Panc1 (cell line): Measurements from ENCODE around the gene TMEM208.

Source experiments
- POLR2AphosphoS5 ChIP-seq: IDR thresholded peaks from 2 replicates; pipeline ENCODE4 v1.6.1; 2012; ENCODE audit warnings: mild to moderate bottlenecking, low read depth, low read length, moderate library complexity
- SIN3A ChIP-seq: IDR thresholded peaks from 2 replicates; pipeline ENCODE4 v1.6.1; 2012; ENCODE audit warnings: low read depth, mild to moderate bottlenecking, low read length, moderate library complexity, borderline replicate concordance; ENCODE audit not compliant: insufficient read depth
- TF ChIP-seq, protein P1 (sequence below): fragments of 450-650 bp; IDR thresholded peaks from 2 replicates; pipeline ENCODE4 v1.5.1; 2017; ENCODE audit warnings: mild to moderate bottlenecking
- TF ChIP-seq, protein P2 (sequence below), 2 experiments: IDR thresholded peaks; 2 replicates each; pipeline ENCODE4 v1.6.1; 2011 to 2012; ENCODE audit warnings: low read depth in 2 of 2, control low read depth in 1 of 2, low read length in 1 of 2, mild to moderate bottlenecking in 1 of 2, moderate library complexity in 1 of 2; ENCODE audit not compliant: insufficient read depth in 1 of 2

DNA sequence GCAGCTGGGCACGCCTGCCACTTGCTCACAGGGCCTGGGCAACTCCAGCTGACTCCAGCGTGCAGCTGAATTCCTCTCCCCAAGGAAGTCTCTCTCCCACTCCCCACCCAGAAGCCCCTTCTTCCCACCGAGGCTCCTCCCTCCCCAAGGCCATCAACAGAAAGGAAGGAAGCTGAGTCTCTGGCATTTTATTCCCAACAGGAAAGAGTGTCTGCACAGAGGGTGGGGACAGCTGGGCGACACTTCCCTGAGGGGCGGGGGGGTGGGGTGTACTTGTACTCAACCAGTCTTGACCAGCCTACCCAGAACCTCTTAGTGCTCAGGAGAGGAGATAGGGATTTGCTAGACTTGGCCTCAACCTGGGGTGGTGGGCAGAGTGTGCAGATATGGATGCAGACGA, 36.9 kb upstream of the TMEM208 start, which contains the start of gene EXOC3L1:
- TF ChIP-seq, protein P1, sequence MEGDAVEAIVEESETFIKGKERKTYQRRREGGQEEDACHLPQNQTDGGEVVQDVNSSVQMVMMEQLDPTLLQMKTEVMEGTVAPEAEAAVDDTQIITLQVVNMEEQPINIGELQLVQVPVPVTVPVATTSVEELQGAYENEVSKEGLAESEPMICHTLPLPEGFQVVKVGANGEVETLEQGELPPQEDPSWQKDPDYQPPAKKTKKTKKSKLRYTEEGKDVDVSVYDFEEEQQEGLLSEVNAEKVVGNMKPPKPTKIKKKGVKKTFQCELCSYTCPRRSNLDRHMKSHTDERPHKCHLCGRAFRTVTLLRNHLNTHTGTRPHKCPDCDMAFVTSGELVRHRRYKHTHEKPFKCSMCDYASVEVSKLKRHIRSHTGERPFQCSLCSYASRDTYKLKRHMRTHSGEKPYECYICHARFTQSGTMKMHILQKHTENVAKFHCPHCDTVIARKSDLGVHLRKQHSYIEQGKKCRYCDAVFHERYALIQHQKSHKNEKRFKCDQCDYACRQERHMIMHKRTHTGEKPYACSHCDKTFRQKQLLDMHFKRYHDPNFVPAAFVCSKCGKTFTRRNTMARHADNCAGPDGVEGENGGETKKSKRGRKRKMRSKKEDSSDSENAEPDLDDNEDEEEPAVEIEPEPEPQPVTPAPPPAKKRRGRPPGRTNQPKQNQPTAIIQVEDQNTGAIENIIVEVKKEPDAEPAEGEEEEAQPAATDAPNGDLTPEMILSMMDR = no peak
- TF ChIP-seq, protein P2, sequence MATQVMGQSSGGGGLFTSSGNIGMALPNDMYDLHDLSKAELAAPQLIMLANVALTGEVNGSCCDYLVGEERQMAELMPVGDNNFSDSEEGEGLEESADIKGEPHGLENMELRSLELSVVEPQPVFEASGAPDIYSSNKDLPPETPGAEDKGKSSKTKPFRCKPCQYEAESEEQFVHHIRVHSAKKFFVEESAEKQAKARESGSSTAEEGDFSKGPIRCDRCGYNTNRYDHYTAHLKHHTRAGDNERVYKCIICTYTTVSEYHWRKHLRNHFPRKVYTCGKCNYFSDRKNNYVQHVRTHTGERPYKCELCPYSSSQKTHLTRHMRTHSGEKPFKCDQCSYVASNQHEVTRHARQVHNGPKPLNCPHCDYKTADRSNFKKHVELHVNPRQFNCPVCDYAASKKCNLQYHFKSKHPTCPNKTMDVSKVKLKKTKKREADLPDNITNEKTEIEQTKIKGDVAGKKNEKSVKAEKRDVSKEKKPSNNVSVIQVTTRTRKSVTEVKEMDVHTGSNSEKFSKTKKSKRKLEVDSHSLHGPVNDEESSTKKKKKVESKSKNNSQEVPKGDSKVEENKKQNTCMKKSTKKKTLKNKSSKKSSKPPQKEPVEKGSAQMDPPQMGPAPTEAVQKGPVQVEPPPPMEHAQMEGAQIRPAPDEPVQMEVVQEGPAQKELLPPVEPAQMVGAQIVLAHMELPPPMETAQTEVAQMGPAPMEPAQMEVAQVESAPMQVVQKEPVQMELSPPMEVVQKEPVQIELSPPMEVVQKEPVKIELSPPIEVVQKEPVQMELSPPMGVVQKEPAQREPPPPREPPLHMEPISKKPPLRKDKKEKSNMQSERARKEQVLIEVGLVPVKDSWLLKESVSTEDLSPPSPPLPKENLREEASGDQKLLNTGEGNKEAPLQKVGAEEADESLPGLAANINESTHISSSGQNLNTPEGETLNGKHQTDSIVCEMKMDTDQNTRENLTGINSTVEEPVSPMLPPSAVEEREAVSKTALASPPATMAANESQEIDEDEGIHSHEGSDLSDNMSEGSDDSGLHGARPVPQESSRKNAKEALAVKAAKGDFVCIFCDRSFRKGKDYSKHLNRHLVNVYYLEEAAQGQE (IDR thresholded peaks at IDR 0.05; ENCODE audit: insufficient read depth in 1 of 2, low read depth in 2 of 2, low read length in 1 of 2) = no peak
- TF ChIP-seq POLR2AphosphoS5 (no peak), SIN3A (no peak)
